Measurements from ENCODE around the gene LRBA.
"Not testable (repeated sequence)": the region's sequence is repeated elsewhere in the genome, so short reads cannot be mapped to it uniquely, and the experiment has no call there.

Gene LRBA

GRCh38 chr4:150717952-150718351, 297.1 kb downstream of the LRBA start:
- no peak for DNase-seq

GRCh38 chr4:150714462-150715438, 300.3 kb downstream of the LRBA start:
- no peak for DNase-seq

GRCh38 chr4:150713251-150713650, 301.8 kb downstream of the LRBA start:
- DNase-seq = no peak

GRCh38 chr4:150710770-150711375, 304.2 kb downstream of the LRBA start:
- no peak for DNase-seq

GRCh38 chr4:150708004-150708403, 307.1 kb downstream of the LRBA start:
- no peak for DNase-seq

GRCh38 chr4:150699599-150699998, 315.5 kb downstream of the LRBA start:
- DNase-seq = no peak

- no peak for DNase-seq
Measured at GRCh38 chr4:150695162-150695561, 319.9 kb downstream of the LRBA start.

GRCh38 chr4:150694438-150694837, 320.6 kb downstream of the LRBA start:
- DNase-seq = no peak

- DNase-seq = no peak
Measured at GRCh38 chr4:150683775-150684350, 331.2 kb downstream of the LRBA start.

GRCh38 chr4:150682126-150682525, 333.0 kb downstream of the LRBA start:
- DNase-seq = no peak

GRCh38 chr4:150681063-150681462, 334.0 kb downstream of the LRBA start:
- no peak for DNase-seq

- no peak for DNase-seq
Measured at GRCh38 chr4:150680651-150681050, 334.4 kb downstream of the LRBA start.

GRCh38 chr4:150679765-150680343, 335.2 kb downstream of the LRBA start:
- no peak for DNase-seq

- no peak for DNase-seq
Measured at GRCh38 chr4:150679018-150679764, 335.9 kb downstream of the LRBA start.

GRCh38 chr4:150673793-150674192, 341.3 kb downstream of the LRBA start:
- no peak for DNase-seq

- no peak for DNase-seq
Measured at GRCh38 chr4:150668824-150669223, 346.3 kb downstream of the LRBA start.

- no peak for DNase-seq
Measured at GRCh38 chr4:150664935-150665334, 350.1 kb downstream of the LRBA start.

- no peak for DNase-seq
Measured at GRCh38 chr4:150662686-150663085, 352.4 kb downstream of the LRBA start.

GRCh38 chr4:150661551-150661950, 353.5 kb downstream of the LRBA start:
- not testable (repeated sequence) for DNase-seq

GRCh38 chr4:150658258-150658657, 356.8 kb downstream of the LRBA start:
- DNase-seq = not testable (repeated sequence)

- DNase-seq = no peak
Measured at GRCh38 chr4:150656891-150657290, 358.2 kb downstream of the LRBA start.

GRCh38 chr4:150650751-150651150, 364.3 kb downstream of the LRBA start:
- DNase-seq = no peak

GRCh38 chr4:150648123-150648522, 367.0 kb downstream of the LRBA start:
- no peak for DNase-seq
